ENCODE measurements around the gene ZNF70. TPM values are rescaled to one million over a fixed set of nuclear protein-coding genes. Genes with fewer than 3 reads are reported as not detected.

Gene ZNF70
- total and polyA plus RNA-seq, 8 donors, result 0.77 to 4.3 (median 2.4) TPM

GRCh38 chr22:23782703-23783102, 31.8 kb upstream of the ZNF70 start:
- Histone ChIP-seq H3K9me3 (no peaks in the 10 kb centered on the region), H3K27ac (no peak overlapping the region), H3K4me3 (no peak overlapping the region), H3K4me1 (peaks cover 7 to 13% (median 8%) of the 10 kb centered on the region in 3 donors), H3K27me3 (no peaks in the 10 kb centered on the region), H3K36me3 (no peaks in the 10 kb centered on the region)
- ATAC-seq, result no peak
- WGBS, 2 donors, result 77 to 96% methylated on average over 1 of the region's 1 CpG
- intact Hi-C loops (cut with DNase I), result no loop called here
- no peak for TF ChIP-seq CTCF (IDR thresholded peaks at IDR 0.05)
- DNase-seq, result no peak
- FAIRE-seq, result no peak

GRCh38 chr22:23782252-23782651, 31.3 kb upstream of the ZNF70 start:
- no peak for TF ChIP-seq CTCF (IDR thresholded peaks at IDR 0.05)
- no peak for FAIRE-seq
- intact Hi-C loops (cut with DNase I), result no loop called here

GRCh38 chr22:23781511-23782183, 30.7 kb upstream of the ZNF70 start:
- DNase-seq (no peak), FAIRE-seq (no peak), ATAC-seq (no peak)
- Histone ChIP-seq H3K36me3 (no peaks in the 10 kb centered on the region), H3K4me3 (no peak overlapping the region), H3K4me1 (peaks cover 7 to 13% (median 8%) of the 10 kb centered on the region in 3 donors), H3K27me3 (no peaks in the 10 kb centered on the region), H3K27ac (no peak overlapping the region), H3K9me3 (no peaks in the 10 kb centered on the region)
- WGBS, 2 donors, result 83 to 89% methylated on average over 14 of the region's 14 CpGs
- intact Hi-C loops (cut with DNase I), result no loop called here
- no peak for TF ChIP-seq CTCF (IDR thresholded peaks at IDR 0.05)

More at GRCh38 chr22:23782252-23782651, 31.3 kb upstream of the ZNF70 start:
- Histone ChIP-seq H3K4me1 (peaks cover 7 to 13% (median 8%) of the 10 kb centered on the region in 3 donors), H3K4me3 (no peak overlapping the region), H3K9me3 (no peaks in the 10 kb centered on the region), H3K36me3 (no peaks in the 10 kb centered on the region), H3K27ac (no peak overlapping the region), H3K27me3 (no peaks in the 10 kb centered on the region)
- ATAC-seq, result no peak
- no peak for DNase-seq
- 88 to 92% methylated on average over 16 of the region's 16 CpGs for WGBS, 2 donors

GRCh38 chr22:23781065-23781464, 30.2 kb upstream of the ZNF70 start:
- no peaks in the 10 kb centered on the region for H3K27me3 ChIP-seq
- intact Hi-C loops (cut with DNase I), result no loop called here
- H3K4me1 ChIP-seq, result peaks cover 7 to 9% (median 8%) of the 10 kb centered on the region in 3 donors
- H3K27ac ChIP-seq, result no peak overlapping the region
- H3K9me3 ChIP-seq, result no peaks in the 10 kb centered on the region
- no peak for ATAC-seq
- DNase-seq, result no peak
- no peak for TF ChIP-seq CTCF (IDR thresholded peaks at IDR 0.05)
- FAIRE-seq, result no peak
- no peaks in the 10 kb centered on the region for H3K36me3 ChIP-seq
- H3K4me3 ChIP-seq, result no peak overlapping the region
- WGBS, 2 donors, result 88 to 90% methylated on average over 15 of the region's 15 CpGs

- intact Hi-C loops (cut with DNase I), result no loop called here
- 85 to 87% methylated on average over 20 of the region's 20 CpGs for WGBS, 2 donors
- no peak for TF ChIP-seq CTCF (IDR thresholded peaks at IDR 0.05)
- Histone ChIP-seq H3K27me3 (no peaks in the 10 kb centered on the region), H3K4me1 (peaks cover 7 to 9% (median 8%) of the 10 kb centered on the region in 3 donors), H3K27ac (no peak overlapping the region), H3K4me3 (no peak overlapping the region), H3K36me3 (no peaks in the 10 kb centered on the region), H3K9me3 (no peaks in the 10 kb centered on the region)
- ATAC-seq (no peak), DNase-seq (no peak), FAIRE-seq (no peak)
These were observed 29.3 kb upstream of the ZNF70 start for GRCh38 chr22:23780146-23780748.
